Left ventricle myocardium inferior (tissue), 1 donor: ENCODE data around the gene TCERG1L. TPM values are rescaled to one million over a fixed set of nuclear protein-coding genes. Genes with fewer than 3 reads are reported as not detected.

Experiments
- DNase-seq: peaks from one replicate; pipeline ENCODE4 v3.0.0-alpha.2; 2020
- H3K27ac ChIP-seq: fragments of 200-600 bp; replicated peaks from 2 replicates; pipeline ENCODE4 v1.8.0; 2021
- H3K27me3 ChIP-seq: fragments of 200-600 bp; 2 replicates; pipeline ENCODE4 v1.8.0; 2021; ENCODE audit warnings: low read depth
- H3K36me3 ChIP-seq: fragments of 200-600 bp; 2 replicates; pipeline ENCODE4 v1.8.0; 2021
- H3K4me1 ChIP-seq: fragments of 200-600 bp; 2 replicates; pipeline ENCODE4 v1.8.0; 2021
- H3K4me3 ChIP-seq: fragments of 200-600 bp; 2 replicates; pipeline ENCODE4 v1.8.0; 2021; ENCODE audit warnings: mild to moderate bottlenecking, moderate library complexity
- H3K9me3 ChIP-seq: fragments of 200-600 bp; replicated peaks from 2 replicates; pipeline ENCODE4 v1.8.0; 2021
- CTCF ChIP-seq: fragments of 200-600 bp; IDR thresholded peaks from 2 replicates; pipeline ENCODE4 v1.8.0; 2021; ENCODE audit warnings: antibody characterized with exemption, mild to moderate bottlenecking, borderline replicate concordance
- intact Hi-C: fragments of 100-400 bp; cut with micrococcal nuclease; formaldehyde crosslinking; loops from one replicate; pipeline ENCODE4 v1.11.0; 2022
- total RNA-seq: library from RNA; stranded (reverse); fragmentation: NEBNext Ultra II Directional; extraction: Animal tissue kit (Norgen Biotek cat#: 25700); gene quantifications from one replicate; pipeline ENCODE4 v1.2.1, GENCODE V29; 2021
- donor health status: DM: no; HTN: yes; CAD: no; lungs with severe emphysema.

TCERG1L gene
- total RNA-seq, 1 donor from 2014 or later = not detected

- intact Hi-C loops = no loop called here
- Histone ChIP-seq H3K9me3 (no peaks in the 10 kb centered on the region), H3K4me1 (no peaks in the 10 kb centered on the region), H3K27ac (no peak overlapping the region), H3K4me3 (no peak overlapping the region), H3K36me3 (no peaks in the 10 kb centered on the region), H3K27me3 (peaks cover 79% of the 10 kb centered on the region)
- no peak for TF ChIP-seq CTCF
- no peak for DNase-seq
Measured at GRCh38 chr10:131078131-131078881, 233.2 kb downstream of the TCERG1L start.

DNA sequence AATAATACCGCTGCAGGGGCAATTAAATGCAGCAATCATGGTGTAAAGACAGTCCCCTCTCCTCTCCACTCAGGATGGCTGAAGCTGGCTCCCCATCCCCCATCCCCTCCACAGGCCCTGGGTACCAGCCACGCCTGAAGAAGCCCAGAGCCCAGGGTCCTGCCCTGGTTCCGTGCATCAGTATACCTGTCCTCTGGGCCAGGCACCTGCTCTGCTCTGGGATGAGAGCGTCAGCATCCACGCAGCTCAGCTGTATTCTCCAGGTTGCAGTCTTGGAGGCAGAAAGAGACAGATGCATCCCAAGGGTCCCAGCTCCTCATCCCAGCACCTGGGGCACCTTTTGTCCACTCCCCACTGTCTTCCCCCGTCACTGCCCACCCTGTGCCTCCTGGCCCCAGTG is 233.8 kb downstream of the TCERG1L start:
- intact Hi-C loops = no loop called here
- Histone ChIP-seq H3K4me1 (no peaks in the 10 kb centered on the region), H3K27ac (no peak overlapping the region), H3K27me3 (peaks cover 74% of the 10 kb centered on the region), H3K9me3 (no peaks in the 10 kb centered on the region), H3K36me3 (no peaks in the 10 kb centered on the region), H3K4me3 (no peak overlapping the region)
- no peak for DNase-seq
- TF ChIP-seq CTCF = no peak

DNA sequence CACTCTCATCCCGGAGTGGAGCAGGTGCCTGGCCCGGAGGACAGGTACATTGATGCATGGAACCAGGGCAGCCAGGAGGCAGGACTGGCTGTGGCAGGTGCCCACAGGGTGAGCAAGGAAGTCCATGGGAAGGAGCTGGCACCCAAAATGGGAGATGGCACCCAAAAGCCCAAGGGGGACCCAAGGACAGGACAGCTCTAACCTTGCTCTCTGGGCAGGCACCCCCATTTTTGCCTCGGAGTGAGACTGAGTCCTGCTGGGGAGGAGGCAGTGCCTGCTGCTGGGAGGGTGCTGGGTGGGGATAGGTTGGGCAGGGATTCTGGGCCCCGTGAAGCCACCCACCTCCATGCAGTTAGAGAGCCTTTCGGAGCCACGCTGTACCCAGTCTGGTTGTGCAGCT is 234.5 kb downstream of the TCERG1L start:
- H3K27ac ChIP-seq = no peak overlapping the region
- no peaks in the 10 kb centered on the region for H3K36me3 ChIP-seq
- H3K4me3 ChIP-seq = no peak overlapping the region
- intact Hi-C loops = no loop called here
- no peaks in the 10 kb centered on the region for H3K4me1 ChIP-seq
- peaks cover 67% of the 10 kb centered on the region for H3K27me3 ChIP-seq
- DNase-seq = no peak
- H3K9me3 ChIP-seq = no peaks in the 10 kb centered on the region
- no peak for TF ChIP-seq CTCF

GRCh38 chr10:131076356-131076755 is 235.2 kb downstream of the TCERG1L start:
- no peak overlapping the region for H3K4me3 ChIP-seq
- no peaks in the 10 kb centered on the region for H3K9me3 ChIP-seq
- DNase-seq = no peak
- no peaks in the 10 kb centered on the region for H3K4me1 ChIP-seq
- no peaks in the 10 kb centered on the region for H3K36me3 ChIP-seq
- peaks cover 60% of the 10 kb centered on the region for H3K27me3 ChIP-seq
- H3K27ac ChIP-seq = no peak overlapping the region
- no peak for TF ChIP-seq CTCF
- intact Hi-C loops = no loop called here

GRCh38 chr10:131075218-131075770 is 236.2 kb downstream of the TCERG1L start:
- no peak for TF ChIP-seq CTCF
- intact Hi-C loops = no loop called here
- Histone ChIP-seq H3K27ac (no peak overlapping the region), H3K4me1 (no peaks in the 10 kb centered on the region), H3K36me3 (no peaks in the 10 kb centered on the region), H3K9me3 (no peaks in the 10 kb centered on the region), H3K27me3 (peaks cover 60% of the 10 kb centered on the region), H3K4me3 (no peak overlapping the region)
- no peak for DNase-seq
